SK-N-SH treated with all-trans-retinoic acid at 6 μM for 48 hours (cell line): ENCODE results near the gene PMS2.
"Not testable (repeated sequence)": the region's sequence is repeated elsewhere in the genome, so short reads cannot be mapped to it uniquely, and the experiment has no call there.

ENCODE experiments used
- ARNTL ChIP-seq: fragments of 450-650 bp; formaldehyde crosslinking; IDR thresholded peaks from 2 replicates; pipeline ENCODE4 v1.5.0; 2020; ENCODE audit warnings: low read depth, mild to moderate bottlenecking, moderate library complexity, borderline replicate concordance
- CSDC2 ChIP-seq: fragments of 250-450 bp; sonication (Bioruptor Pico); IDR thresholded peaks from 2 replicates; pipeline ENCODE4 v1.5.0; 2020; ENCODE audit warnings: mild to moderate bottlenecking, moderate library complexity
- GLIS3 ChIP-seq: fragments of 250-450 bp; sonication (Bioruptor Pico); IDR thresholded peaks from 2 replicates; pipeline ENCODE4 v1.5.0; 2020; ENCODE audit warnings: mild to moderate bottlenecking, moderate library complexity
- ISL1 ChIP-seq: fragments of 250-450 bp; sonication (Bioruptor Pico); IDR thresholded peaks from 2 replicates; pipeline ENCODE4 v2.1.2; 2022; ENCODE audit warnings: mild to moderate bottlenecking, moderate library complexity
- PPARA ChIP-seq: fragments of 250-450 bp; sonication (Bioruptor Pico); IDR thresholded peaks from 2 replicates; pipeline ENCODE4 v1.5.0; 2020; ENCODE audit warnings: mild to moderate bottlenecking, borderline replicate concordance
- RARB ChIP-seq: fragments of 250-450 bp; sonication (Bioruptor Pico); IDR thresholded peaks from 2 replicates; pipeline ENCODE4 v1.8.0; 2021; ENCODE audit warnings: mild to moderate bottlenecking, moderate library complexity
- SNAI2 ChIP-seq: fragments of 250-450 bp; sonication (Bioruptor Pico); IDR thresholded peaks from 2 replicates; pipeline ENCODE4 v1.5.0; 2020; ENCODE audit warnings: mild to moderate bottlenecking, moderate library complexity
- ZFP3 ChIP-seq: fragments of 250-450 bp; sonication (Bioruptor Pico); IDR thresholded peaks from 2 replicates; pipeline ENCODE4 v1.5.0; 2020; ENCODE audit warnings: mild to moderate bottlenecking, moderate library complexity
- ZNF565 ChIP-seq: fragments of 450-650 bp; formaldehyde crosslinking; conservative IDR thresholded peaks from 2 replicates; pipeline ENCODE4 v1.5.0; 2020; ENCODE audit warnings: low read depth, mild to moderate bottlenecking, moderate library complexity
- ZNF8 ChIP-seq: fragments of 450-650 bp; formaldehyde crosslinking; IDR thresholded peaks from 2 replicates; pipeline ENCODE4 v1.5.0; 2020; ENCODE audit warnings: mild to moderate bottlenecking, moderate library complexity
- TF ChIP-seq, protein P1 (sequence below): fragments of 250-450 bp; sonication (Bioruptor Pico); IDR thresholded peaks from 2 replicates; pipeline ENCODE4 v1.5.0; 2020; ENCODE audit warnings: mild to moderate bottlenecking, moderate library complexity
- TF ChIP-seq, protein P2 (sequence below): fragments of 250-450 bp; sonication (Bioruptor Pico); IDR thresholded peaks from 2 replicates; pipeline ENCODE4 v1.8.0; 2020; ENCODE audit warnings: mild to moderate bottlenecking, moderate library complexity, borderline replicate concordance
- TF ChIP-seq, protein P3 (sequence below): fragments of 250-450 bp; sonication (Bioruptor Pico); IDR thresholded peaks from 2 replicates; pipeline ENCODE4 v1.8.0; 2021; ENCODE audit warnings: low read depth, mild to moderate bottlenecking, moderate library complexity, borderline replicate concordance
- TF ChIP-seq, protein P4 (sequence below): fragments of 250-450 bp; sonication (Bioruptor Pico); IDR thresholded peaks from 2 replicates; pipeline ENCODE4 v1.5.1; 2020; ENCODE audit warnings: low read depth, mild to moderate bottlenecking, moderate library complexity

DNA sequence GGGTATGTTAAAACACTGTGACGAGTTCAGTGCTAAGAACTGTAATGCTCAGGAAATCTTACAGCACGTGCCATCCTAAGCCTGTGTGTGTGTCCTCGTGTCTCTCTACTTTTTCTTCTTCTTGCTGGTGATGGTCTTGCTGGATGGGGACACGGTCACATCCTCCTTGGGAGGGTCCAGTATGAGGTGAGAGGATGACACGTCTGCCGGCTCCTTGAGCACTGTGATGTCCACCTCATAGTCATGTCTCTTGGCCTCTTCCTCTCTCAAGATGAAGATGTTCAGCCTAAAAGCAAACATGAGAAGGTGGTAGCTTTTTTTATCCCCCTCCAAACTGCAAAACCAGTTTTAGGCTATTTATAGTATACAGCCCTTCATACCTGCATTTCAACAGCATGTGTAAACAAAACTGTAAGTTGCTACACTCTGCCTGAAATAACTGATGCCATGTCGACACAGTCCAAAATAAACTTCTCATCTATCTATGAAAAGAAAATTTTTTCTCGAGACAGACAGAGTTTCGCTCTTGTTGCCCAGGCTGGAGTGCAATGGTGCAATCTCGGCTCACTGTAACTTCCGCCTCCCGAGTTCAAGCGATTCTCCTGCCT, 82.5 kb downstream of the PMS2 start:
- TF ChIP-seq ZNF565 (CRISPR knock-in tag); SNAI2 (CRISPR knock-in tag); ZNF8 (CRISPR knock-in tag); GLIS3 (CRISPR knock-in tag); ZFP3 (CRISPR knock-in tag); PPARA; CSDC2 (CRISPR knock-in tag); ARNTL (CRISPR knock-in tag); RARB; ISL1 (CRISPR knock-in tag): not testable (repeated sequence)
- TF ChIP-seq, protein P1, sequence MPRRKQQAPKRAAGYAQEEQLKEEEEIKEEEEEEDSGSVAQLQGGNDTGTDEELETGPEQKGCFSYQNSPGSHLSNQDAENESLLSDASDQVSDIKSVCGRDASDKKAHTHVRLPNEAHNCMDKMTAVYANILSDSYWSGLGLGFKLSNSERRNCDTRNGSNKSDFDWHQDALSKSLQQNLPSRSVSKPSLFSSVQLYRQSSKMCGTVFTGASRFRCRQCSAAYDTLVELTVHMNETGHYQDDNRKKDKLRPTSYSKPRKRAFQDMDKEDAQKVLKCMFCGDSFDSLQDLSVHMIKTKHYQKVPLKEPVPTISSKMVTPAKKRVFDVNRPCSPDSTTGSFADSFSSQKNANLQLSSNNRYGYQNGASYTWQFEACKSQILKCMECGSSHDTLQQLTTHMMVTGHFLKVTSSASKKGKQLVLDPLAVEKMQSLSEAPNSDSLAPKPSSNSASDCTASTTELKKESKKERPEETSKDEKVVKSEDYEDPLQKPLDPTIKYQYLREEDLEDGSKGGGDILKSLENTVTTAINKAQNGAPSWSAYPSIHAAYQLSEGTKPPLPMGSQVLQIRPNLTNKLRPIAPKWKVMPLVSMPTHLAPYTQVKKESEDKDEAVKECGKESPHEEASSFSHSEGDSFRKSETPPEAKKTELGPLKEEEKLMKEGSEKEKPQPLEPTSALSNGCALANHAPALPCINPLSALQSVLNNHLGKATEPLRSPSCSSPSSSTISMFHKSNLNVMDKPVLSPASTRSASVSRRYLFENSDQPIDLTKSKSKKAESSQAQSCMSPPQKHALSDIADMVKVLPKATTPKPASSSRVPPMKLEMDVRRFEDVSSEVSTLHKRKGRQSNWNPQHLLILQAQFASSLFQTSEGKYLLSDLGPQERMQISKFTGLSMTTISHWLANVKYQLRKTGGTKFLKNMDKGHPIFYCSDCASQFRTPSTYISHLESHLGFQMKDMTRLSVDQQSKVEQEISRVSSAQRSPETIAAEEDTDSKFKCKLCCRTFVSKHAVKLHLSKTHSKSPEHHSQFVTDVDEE (CRISPR knock-in tag): not testable (repeated sequence)
- TF ChIP-seq, protein P2, sequence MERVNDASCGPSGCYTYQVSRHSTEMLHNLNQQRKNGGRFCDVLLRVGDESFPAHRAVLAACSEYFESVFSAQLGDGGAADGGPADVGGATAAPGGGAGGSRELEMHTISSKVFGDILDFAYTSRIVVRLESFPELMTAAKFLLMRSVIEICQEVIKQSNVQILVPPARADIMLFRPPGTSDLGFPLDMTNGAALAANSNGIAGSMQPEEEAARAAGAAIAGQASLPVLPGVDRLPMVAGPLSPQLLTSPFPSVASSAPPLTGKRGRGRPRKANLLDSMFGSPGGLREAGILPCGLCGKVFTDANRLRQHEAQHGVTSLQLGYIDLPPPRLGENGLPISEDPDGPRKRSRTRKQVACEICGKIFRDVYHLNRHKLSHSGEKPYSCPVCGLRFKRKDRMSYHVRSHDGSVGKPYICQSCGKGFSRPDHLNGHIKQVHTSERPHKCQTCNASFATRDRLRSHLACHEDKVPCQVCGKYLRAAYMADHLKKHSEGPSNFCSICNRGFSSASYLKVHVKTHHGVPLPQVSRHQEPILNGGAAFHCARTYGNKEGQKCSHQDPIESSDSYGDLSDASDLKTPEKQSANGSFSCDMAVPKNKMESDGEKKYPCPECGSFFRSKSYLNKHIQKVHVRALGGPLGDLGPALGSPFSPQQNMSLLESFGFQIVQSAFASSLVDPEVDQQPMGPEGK (CRISPR knock-in tag): not testable (repeated sequence)
- TF ChIP-seq, protein P3, sequence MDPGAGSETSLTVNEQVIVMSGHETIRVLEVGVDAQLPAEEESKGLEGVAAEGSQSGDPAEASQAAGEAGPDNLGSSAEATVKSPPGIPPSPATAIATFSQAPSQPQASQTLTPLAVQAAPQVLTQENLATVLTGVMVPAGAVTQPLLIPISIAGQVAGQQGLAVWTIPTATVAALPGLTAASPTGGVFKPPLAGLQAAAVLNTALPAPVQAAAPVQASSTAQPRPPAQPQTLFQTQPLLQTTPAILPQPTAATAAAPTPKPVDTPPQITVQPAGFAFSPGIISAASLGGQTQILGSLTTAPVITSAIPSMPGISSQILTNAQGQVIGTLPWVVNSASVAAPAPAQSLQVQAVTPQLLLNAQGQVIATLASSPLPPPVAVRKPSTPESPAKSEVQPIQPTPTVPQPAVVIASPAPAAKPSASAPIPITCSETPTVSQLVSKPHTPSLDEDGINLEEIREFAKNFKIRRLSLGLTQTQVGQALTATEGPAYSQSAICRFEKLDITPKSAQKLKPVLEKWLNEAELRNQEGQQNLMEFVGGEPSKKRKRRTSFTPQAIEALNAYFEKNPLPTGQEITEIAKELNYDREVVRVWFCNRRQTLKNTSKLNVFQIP: not testable (repeated sequence)
- TF ChIP-seq, protein P4, sequence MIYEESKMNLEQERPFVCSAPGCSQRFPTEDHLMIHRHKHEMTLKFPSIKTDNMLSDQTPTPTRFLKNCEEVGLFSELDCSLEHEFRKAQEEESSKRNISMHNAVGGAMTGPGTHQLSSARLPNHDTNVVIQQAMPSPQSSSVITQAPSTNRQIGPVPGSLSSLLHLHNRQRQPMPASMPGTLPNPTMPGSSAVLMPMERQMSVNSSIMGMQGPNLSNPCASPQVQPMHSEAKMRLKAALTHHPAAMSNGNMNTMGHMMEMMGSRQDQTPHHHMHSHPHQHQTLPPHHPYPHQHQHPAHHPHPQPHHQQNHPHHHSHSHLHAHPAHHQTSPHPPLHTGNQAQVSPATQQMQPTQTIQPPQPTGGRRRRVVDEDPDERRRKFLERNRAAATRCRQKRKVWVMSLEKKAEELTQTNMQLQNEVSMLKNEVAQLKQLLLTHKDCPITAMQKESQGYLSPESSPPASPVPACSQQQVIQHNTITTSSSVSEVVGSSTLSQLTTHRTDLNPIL (CRISPR knock-in tag): not testable (repeated sequence)
